MM.1S (cell line): Measurements from ENCODE around the gene PRSS33.

Source experiments
- DNase-seq: peaks from one replicate; pipeline ENCODE4 v3.0.0-alpha.2; 2015
- H2AFZ ChIP-seq: fragments of 300-600 bp; sonication (generic); 2 replicates; pipeline ENCODE4 v1.6.0; 2016; ENCODE audit warnings: antibody characterized with exemption, low read length
- H3F3A ChIP-seq: fragments of 300-600 bp; sonication (generic); 2 replicates; pipeline ENCODE4 v1.6.1; 2016; ENCODE audit warnings: mild to moderate bottlenecking, antibody characterized with exemption, low read length, moderate library complexity, mixed read lengths; ENCODE audit not compliant: insufficient read depth
- H3K27ac ChIP-seq: fragments of 300-600 bp; sonication (generic); 2 replicates; pipeline ENCODE4 v1.5.1; 2016; ENCODE audit warnings: mild to moderate bottlenecking, low read length
- H3K27me3 ChIP-seq: fragments of 300-600 bp; sonication (generic); replicated peaks from 2 replicates; pipeline ENCODE4 v1.6.0; 2016; ENCODE audit warnings: low read length; ENCODE audit not compliant: insufficient read depth
- H3K36me3 ChIP-seq: fragments of 300-600 bp; sonication (generic); replicated peaks from 2 replicates; pipeline ENCODE4 v1.6.1; 2016; ENCODE audit warnings: mild to moderate bottlenecking, low read length, mixed read lengths; ENCODE audit not compliant: insufficient read depth
- H3K4me1 ChIP-seq: fragments of 300-600 bp; sonication (generic); 2 replicates; pipeline ENCODE4 v1.6.1; 2016; ENCODE audit warnings: low read length, mixed read lengths
- H3K4me2 ChIP-seq: fragments of 300-600 bp; sonication (generic); 2 replicates; pipeline ENCODE4 v1.6.0; 2016; ENCODE audit warnings: low read depth, low read length
- H3K4me3 ChIP-seq: fragments of 300-600 bp; sonication (generic); 2 replicates; pipeline ENCODE4 v1.5.1; 2016; ENCODE audit warnings: low read length, mixed read lengths
- H3K79me2 ChIP-seq: fragments of 300-600 bp; sonication (generic); 2 replicates; pipeline ENCODE4 v1.6.1; 2016; ENCODE audit warnings: mixed run types, low read length, mixed read lengths
- H3K9ac ChIP-seq: fragments of 300-600 bp; sonication (generic); 2 replicates; pipeline ENCODE4 v1.6.1; 2016; ENCODE audit warnings: low read length, mixed read lengths
- H3K9me2 ChIP-seq: fragments of 300-600 bp; sonication (generic); replicated peaks from 2 replicates; pipeline ENCODE4 v1.6.1; 2016; ENCODE audit warnings: mild to moderate bottlenecking, low read length, mixed read lengths; ENCODE audit not compliant: insufficient read depth
- H3K9me3 ChIP-seq: fragments of 300-600 bp; sonication (generic); replicated peaks from 2 replicates; pipeline ENCODE4 v1.6.1; 2016; ENCODE audit warnings: mild to moderate bottlenecking, low read length, mixed read lengths; ENCODE audit not compliant: insufficient read depth
- H4K20me1 ChIP-seq: fragments of 300-600 bp; sonication (generic); 2 replicates; pipeline ENCODE4 v1.6.1; 2016; ENCODE audit warnings: mild to moderate bottlenecking, low read length, moderate library complexity, mixed read lengths; ENCODE audit not compliant: insufficient read depth
- CTCF ChIP-seq: fragments of 300-600 bp; sonication (generic); IDR thresholded peaks from 2 replicates; pipeline ENCODE4 v1.5.1; 2016; ENCODE audit warnings: antibody characterized with exemption, low read length, mixed read lengths
- EZH2 ChIP-seq: fragments of 300-600 bp; sonication (generic); optimal IDR thresholded peaks from 2 replicates; pipeline ENCODE3; 2017; ENCODE audit warnings: low read depth, mild to moderate bottlenecking, antibody characterized with exemption, low read length, mixed read lengths
- EZH2phosphoT487 ChIP-seq: fragments of 300-600 bp; sonication (generic); IDR thresholded peaks from 2 replicates; pipeline ENCODE4 v1.6.1; 2018; ENCODE audit warnings: antibody characterized with exemption, low read length

PRSS33 gene

GRCh38 chr16:2787406-2787805 lies at the start of gene PRSS33:
TSS of gene PRSS33 (minus strand) at chr16:2787560. CDS start at chr16:2786547, 1,013 bp downstream.
- no peak for DNase-seq
- no peaks in the 10 kb centered on the region for H3K9me2 ChIP-seq
- no peak within 1 kb of the TSS for H3K9ac ChIP-seq
- H3K9me3 ChIP-seq: no peaks in the 10 kb centered on the region
- no peak within 1 kb of the TSS for H2AFZ ChIP-seq
- H3K4me3 ChIP-seq: no peak within 1 kb of the TSS
- H3K27me3 ChIP-seq: peaks cover 76% of the 10 kb centered on the region
- no peaks in the 10 kb centered on the region for H3K36me3 ChIP-seq
- TF ChIP-seq EZH2 (no peak), CTCF (no peak), EZH2phosphoT487 (no peak)
- H4K20me1 ChIP-seq: no peaks in the 10 kb centered on the region
- H3K4me2 ChIP-seq: no peak within 1 kb of the TSS
- H3K79me2 ChIP-seq: no peaks in the 10 kb centered on the region
- H3K4me1 ChIP-seq: no peaks in the 10 kb centered on the region
- no peak within 1 kb of the TSS for H3K27ac ChIP-seq
- no peaks in the 10 kb centered on the region for H3F3A ChIP-seq

- H3F3A ChIP-seq: no peaks in the 10 kb centered on the region
- H3K27me3 ChIP-seq: peaks cover 75% of the 10 kb centered on the region
- no peak overlapping the region for H3K27ac ChIP-seq
- H2AFZ ChIP-seq: no peak overlapping the region
- no peak overlapping the region for H3K9ac ChIP-seq
- no peak for DNase-seq
- H3K4me2 ChIP-seq: no peak overlapping the region
- no peaks in the 10 kb centered on the region for H3K4me1 ChIP-seq
- H3K9me3 ChIP-seq: no peaks in the 10 kb centered on the region
- H3K9me2 ChIP-seq: no peaks in the 10 kb centered on the region
- H3K79me2 ChIP-seq: no peaks in the 10 kb centered on the region
- no peaks in the 10 kb centered on the region for H3K36me3 ChIP-seq
- H3K4me3 ChIP-seq: no peak overlapping the region
- TF ChIP-seq CTCF (no peak), EZH2 (no peak), EZH2phosphoT487 (no peak)
- no peaks in the 10 kb centered on the region for H4K20me1 ChIP-seq
These were observed 49.5 kb upstream of the PRSS33 start for GRCh38 chr16:2836646-2837508.

- DNase-seq: no peak
These were observed 48.5 kb upstream of the PRSS33 start for GRCh38 chr16:2835638-2836493.

More at GRCh38 chr16:2835638-2836493, 48.5 kb upstream of the PRSS33 start:
- Histone ChIP-seq H3K36me3 (no peaks in the 10 kb centered on the region), H3K27me3 (peaks cover 84% of the 10 kb centered on the region), H2AFZ (no peak overlapping the region), H3K4me3 (no peak overlapping the region), H3K4me1 (no peaks in the 10 kb centered on the region), H3K27ac (no peak overlapping the region), H3K9me3 (no peaks in the 10 kb centered on the region), H4K20me1 (no peaks in the 10 kb centered on the region), H3K9me2 (no peaks in the 10 kb centered on the region), H3K9ac (no peak overlapping the region), H3K79me2 (no peaks in the 10 kb centered on the region), H3F3A (no peaks in the 10 kb centered on the region), H3K4me2 (no peak overlapping the region)
- no peak for TF ChIP-seq CTCF
